LNCaP clone FGC (cell line): Measurements from ENCODE around the gene HOXA9.

Experiments used
- DNase-seq: peaks from one replicate; pipeline ENCODE4 v3.0.0-alpha.2; 2011; ENCODE audit warnings: low read depth
- H3K4me3 ChIP-seq: 2 replicates; pipeline ENCODE4 v1.5.1; 2011; ENCODE audit warnings: mild to moderate bottlenecking, low read depth, low read length, control low read depth
- CTCF ChIP-seq: IDR thresholded peaks from 2 replicates; pipeline ENCODE4 v1.5.1; 2012; ENCODE audit warnings: mild to moderate bottlenecking; ENCODE audit not compliant: control insufficient read depth, insufficient read depth; ENCODE audit errors: extremely low read depth

Gene HOXA9

GRCh38 chr7:27134392-27134791, 30.9 kb downstream of the HOXA9 start:
- DNase-seq: no peak
- no peak overlapping the region for H3K4me3 ChIP-seq
- TF ChIP-seq CTCF: no peak

- TF ChIP-seq CTCF: no peak
- no peak overlapping the region for H3K4me3 ChIP-seq
- no peak for DNase-seq
These were observed 31.7 kb downstream of the HOXA9 start for GRCh38 chr7:27133409-27134231.

GRCh38 chr7:27132978-27133377, 32.4 kb downstream of the HOXA9 start:
- no peak for TF ChIP-seq CTCF
- H3K4me3 ChIP-seq: no peak overlapping the region

GRCh38 chr7:27132214-27132613, 33.1 kb downstream of the HOXA9 start:
- H3K4me3 ChIP-seq: no peak overlapping the region
- TF ChIP-seq CTCF: no peak
- no peak for DNase-seq

More at GRCh38 chr7:27132978-27133377, 32.4 kb downstream of the HOXA9 start:
- DNase-seq: no peak

GRCh38 chr7:27131390-27131819, 33.9 kb downstream of the HOXA9 start:
- DNase-seq: no peak
- H3K4me3 ChIP-seq: peak overlapping the region; percentile 44
- no peak for TF ChIP-seq CTCF

GRCh38 chr7:27130540-27131389, 34.6 kb downstream of the HOXA9 start, which contains the start of gene HOXA4:
TSS of gene HOXA4 (minus strand) at chr7:27130757. CDS start at chr7:27130733, 24 bp downstream.
- no peak for DNase-seq

More at GRCh38 chr7:27130540-27131389, 34.6 kb downstream of the HOXA9 start, which contains the start of gene HOXA4:
- H3K4me3 ChIP-seq: peak within 1 kb of the TSS; percentile 44
- TF ChIP-seq CTCF: no peak
